Measurements from ENCODE around the gene SLC44A4. TPM values are rescaled to one million over a fixed set of nuclear protein-coding genes. Genes with fewer than 3 reads are reported as not detected.

The SLC44A4 gene
- total and polyA plus RNA-seq, 9 of the 15 experiments (the other 6 are each of a cell fraction or from before 2014, with no cell fraction given): 7.9 to 18.6 (median 11.2) TPM

DNA sequence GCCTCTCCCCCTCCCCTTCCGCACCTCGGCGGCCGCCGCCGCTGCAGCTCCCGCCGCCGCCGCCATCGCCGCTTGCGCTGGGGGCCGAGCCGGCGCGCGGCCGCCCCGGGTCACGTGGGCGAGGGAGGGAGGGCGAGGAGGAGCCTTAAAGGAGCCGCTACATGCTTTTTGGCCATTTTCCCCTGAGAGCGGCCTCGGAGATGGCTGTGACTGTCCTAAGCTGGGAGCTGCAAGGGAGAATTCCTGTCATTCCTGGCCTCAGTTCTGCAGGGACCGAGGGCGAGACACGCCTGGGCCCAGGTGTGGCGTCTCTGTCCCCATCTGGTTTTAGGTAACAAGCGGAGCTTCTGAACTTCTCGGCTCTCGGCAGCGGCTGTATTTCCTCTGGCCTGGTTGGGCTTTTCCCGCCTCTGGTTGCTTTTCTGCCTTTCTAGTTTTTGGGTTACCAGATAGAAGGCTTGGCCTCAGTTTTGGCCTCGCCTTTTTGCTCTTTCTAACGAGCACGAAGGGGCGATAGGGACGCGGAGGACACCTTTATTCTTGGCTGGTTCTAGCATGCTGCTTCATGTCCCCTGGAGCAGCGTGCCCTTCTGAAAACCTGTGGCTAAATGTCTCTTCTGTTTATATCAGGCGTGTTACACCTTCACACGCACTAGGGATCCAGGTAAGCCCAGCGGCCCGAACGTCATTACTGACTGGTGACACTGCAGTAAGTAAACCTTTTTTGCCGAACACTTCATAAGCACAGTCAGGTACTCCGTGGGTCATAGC, 19.0 kb upstream of the SLC44A4 start, which contains the start of gene EHMT2 (continued):
- TF ChIP-seq ZNF589 (CRISPR knock-in tag; IDR thresholded peaks at IDR 0.05; ENCODE audit: low read depth) (no peak), SNIP1 (IDR thresholded peaks at IDR 0.05; ENCODE audit: low read depth) (no peak), KDM4B (IDR thresholded peaks at IDR 0.05; ENCODE audit: borderline replicate concordance in 2 of 2, low read depth in 1 of 2) (peak in 1 of 2 experiments; percentile 50; a peak in 1 of 4 replicates), ZNF79 (CRISPR knock-in tag; IDR thresholded peaks at IDR 0.05; ENCODE audit: low read depth) (no peak), SREBF2 (CRISPR knock-in tag; IDR thresholded peaks at IDR 0.05) (no peak)
- TF ChIP-seq, protein P1, sequence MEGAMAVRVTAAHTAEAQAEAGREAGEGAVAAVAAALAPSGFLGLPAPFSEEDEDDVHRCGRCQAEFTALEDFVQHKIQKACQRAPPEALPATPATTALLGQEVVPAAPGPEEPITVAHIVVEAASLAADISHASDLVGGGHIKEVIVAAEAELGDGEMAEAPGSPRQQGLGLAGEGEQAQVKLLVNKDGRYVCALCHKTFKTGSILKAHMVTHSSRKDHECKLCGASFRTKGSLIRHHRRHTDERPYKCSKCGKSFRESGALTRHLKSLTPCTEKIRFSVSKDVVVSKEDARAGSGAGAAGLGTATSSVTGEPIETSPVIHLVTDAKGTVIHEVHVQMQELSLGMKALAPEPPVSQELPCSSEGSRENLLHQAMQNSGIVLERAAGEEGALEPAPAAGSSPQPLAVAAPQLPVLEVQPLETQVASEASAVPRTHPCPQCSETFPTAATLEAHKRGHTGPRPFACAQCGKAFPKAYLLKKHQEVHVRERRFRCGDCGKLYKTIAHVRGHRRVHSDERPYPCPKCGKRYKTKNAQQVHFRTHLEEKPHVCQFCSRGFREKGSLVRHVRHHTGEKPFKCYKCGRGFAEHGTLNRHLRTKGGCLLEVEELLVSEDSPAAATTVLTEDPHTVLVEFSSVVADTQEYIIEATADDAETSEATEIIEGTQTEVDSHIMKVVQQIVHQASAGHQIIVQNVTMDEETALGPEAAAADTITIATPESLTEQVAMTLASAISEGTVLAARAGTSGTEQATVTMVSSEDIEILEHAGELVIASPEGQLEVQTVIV (CRISPR knock-in tag; IDR thresholded peaks at IDR 0.05; ENCODE audit: borderline replicate concordance): no peak
- TF ChIP-seq, protein P2, sequence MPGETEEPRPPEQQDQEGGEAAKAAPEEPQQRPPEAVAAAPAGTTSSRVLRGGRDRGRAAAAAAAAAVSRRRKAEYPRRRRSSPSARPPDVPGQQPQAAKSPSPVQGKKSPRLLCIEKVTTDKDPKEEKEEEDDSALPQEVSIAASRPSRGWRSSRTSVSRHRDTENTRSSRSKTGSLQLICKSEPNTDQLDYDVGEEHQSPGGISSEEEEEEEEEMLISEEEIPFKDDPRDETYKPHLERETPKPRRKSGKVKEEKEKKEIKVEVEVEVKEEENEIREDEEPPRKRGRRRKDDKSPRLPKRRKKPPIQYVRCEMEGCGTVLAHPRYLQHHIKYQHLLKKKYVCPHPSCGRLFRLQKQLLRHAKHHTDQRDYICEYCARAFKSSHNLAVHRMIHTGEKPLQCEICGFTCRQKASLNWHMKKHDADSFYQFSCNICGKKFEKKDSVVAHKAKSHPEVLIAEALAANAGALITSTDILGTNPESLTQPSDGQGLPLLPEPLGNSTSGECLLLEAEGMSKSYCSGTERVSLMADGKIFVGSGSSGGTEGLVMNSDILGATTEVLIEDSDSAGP (CRISPR knock-in tag; IDR thresholded peaks at IDR 0.05): peak; percentile 98
- TF ChIP-seq, protein P3, sequence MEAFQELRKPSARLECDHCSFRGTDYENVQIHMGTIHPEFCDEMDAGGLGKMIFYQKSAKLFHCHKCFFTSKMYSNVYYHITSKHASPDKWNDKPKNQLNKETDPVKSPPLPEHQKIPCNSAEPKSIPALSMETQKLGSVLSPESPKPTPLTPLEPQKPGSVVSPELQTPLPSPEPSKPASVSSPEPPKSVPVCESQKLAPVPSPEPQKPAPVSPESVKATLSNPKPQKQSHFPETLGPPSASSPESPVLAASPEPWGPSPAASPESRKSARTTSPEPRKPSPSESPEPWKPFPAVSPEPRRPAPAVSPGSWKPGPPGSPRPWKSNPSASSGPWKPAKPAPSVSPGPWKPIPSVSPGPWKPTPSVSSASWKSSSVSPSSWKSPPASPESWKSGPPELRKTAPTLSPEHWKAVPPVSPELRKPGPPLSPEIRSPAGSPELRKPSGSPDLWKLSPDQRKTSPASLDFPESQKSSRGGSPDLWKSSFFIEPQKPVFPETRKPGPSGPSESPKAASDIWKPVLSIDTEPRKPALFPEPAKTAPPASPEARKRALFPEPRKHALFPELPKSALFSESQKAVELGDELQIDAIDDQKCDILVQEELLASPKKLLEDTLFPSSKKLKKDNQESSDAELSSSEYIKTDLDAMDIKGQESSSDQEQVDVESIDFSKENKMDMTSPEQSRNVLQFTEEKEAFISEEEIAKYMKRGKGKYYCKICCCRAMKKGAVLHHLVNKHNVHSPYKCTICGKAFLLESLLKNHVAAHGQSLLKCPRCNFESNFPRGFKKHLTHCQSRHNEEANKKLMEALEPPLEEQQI (IDR thresholded peaks at IDR 0.05): no peak
- TF ChIP-seq, protein P4, sequence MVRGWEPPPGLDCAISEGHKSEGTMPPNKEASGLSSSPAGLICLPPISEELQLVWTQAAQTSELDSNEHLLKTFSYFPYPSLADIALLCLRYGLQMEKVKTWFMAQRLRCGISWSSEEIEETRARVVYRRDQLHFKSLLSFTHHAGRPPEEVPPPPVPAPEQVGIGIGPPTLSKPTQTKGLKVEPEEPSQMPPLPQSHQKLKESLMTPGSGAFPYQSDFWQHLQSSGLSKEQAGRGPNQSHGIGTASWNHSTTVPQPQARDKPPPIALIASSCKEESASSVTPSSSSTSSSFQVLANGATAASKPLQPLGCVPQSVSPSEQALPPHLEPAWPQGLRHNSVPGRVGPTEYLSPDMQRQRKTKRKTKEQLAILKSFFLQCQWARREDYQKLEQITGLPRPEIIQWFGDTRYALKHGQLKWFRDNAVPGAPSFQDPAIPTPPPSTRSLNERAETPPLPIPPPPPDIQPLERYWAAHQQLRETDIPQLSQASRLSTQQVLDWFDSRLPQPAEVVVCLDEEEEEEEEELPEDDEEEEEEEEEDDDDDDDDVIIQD (CRISPR knock-in tag; IDR thresholded peaks at IDR 0.05): no peak
- TF ChIP-seq, protein P5, sequence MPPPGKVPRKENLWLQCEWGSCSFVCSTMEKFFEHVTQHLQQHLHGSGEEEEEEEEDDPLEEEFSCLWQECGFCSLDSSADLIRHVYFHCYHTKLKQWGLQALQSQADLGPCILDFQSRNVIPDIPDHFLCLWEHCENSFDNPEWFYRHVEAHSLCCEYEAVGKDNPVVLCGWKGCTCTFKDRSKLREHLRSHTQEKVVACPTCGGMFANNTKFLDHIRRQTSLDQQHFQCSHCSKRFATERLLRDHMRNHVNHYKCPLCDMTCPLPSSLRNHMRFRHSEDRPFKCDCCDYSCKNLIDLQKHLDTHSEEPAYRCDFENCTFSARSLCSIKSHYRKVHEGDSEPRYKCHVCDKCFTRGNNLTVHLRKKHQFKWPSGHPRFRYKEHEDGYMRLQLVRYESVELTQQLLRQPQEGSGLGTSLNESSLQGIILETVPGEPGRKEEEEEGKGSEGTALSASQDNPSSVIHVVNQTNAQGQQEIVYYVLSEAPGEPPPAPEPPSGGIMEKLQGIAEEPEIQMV (tag; conservative IDR thresholded peaks at IDR 0.05; ENCODE audit: low read depth): no peak
- TF ChIP-seq, protein P6, sequence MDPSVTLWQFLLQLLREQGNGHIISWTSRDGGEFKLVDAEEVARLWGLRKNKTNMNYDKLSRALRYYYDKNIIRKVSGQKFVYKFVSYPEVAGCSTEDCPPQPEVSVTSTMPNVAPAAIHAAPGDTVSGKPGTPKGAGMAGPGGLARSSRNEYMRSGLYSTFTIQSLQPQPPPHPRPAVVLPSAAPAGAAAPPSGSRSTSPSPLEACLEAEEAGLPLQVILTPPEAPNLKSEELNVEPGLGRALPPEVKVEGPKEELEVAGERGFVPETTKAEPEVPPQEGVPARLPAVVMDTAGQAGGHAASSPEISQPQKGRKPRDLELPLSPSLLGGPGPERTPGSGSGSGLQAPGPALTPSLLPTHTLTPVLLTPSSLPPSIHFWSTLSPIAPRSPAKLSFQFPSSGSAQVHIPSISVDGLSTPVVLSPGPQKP (CRISPR knock-in tag; IDR thresholded peaks at IDR 0.05): no peak
